Measurements from ENCODE around the gene DNM2. TPM values are rescaled to one million over a fixed set of nuclear protein-coding genes. Genes with fewer than 3 reads are reported as not detected.
"Not testable (repeated sequence)": the region's sequence is repeated elsewhere in the genome, so short reads cannot be mapped to it uniquely, and the experiment has no call there.

DNM2 gene
- total RNA-seq, 1 experiment from 2014 or later, result 131 TPM

DNA sequence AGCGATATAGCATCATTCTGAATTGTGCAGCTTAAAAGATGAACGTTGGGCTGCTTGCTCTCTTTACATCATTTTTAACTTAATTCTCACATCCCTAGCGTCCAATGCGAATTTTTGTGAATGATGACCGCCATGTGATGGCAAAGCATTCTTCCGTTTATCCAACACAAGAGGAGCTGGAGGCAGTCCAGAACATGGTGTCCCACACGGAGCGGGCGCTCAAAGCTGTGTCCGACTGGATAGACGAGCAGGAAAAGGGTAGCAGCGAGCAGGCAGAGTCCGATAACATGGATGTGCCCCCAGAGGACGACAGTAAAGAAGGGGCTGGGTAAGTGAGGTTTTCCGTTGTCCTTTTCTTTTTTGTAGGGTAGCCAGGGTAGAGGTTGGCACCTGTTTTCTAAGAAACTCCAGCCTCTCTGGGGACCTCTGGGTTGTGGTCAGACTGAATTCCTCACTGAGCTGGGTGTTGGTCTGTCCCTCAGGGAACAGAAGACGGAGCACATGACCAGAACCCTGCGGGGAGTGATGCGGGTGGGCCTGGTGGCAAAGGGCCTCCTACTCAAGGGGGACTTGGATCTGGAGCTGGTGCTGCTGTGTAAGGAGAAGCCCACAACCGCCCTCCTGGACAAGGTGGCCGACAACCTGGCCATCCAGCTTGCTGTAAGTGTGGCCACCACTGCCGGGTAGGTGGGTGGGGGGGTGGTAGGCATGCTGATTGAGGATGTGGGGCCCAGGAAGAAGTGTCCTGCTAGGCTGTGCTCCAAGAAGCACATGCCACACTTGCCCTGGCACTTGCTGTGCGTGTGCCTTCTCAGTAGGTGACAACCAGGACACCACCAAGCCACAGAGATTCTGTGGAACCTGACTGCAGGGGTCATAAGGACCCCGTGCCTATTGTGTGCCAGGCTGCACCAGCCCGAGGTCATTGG is 46.7 kb upstream of the DNM2 start:
- Mint-ChIP-seq H3K27ac (peak overlapping the region; percentile 42), H3K9me3 (no peaks in the 10 kb centered on the region), H3K4me3 (no peak overlapping the region), H3K36me3 (peaks cover 77% of the 10 kb centered on the region), H3K27me3 (ENCODE audit: low read depth) (no peaks in the 10 kb centered on the region), H3K4me1 (0 out of 2 replicates have a peak, but pooled peaks cover 4% of the 10 kb centered on the region)
- ChIA-PET CTCF (interaction anchor here (1.1 to 1.6 kb wide), 2 partner anchors 28 to 130 kb away, joined by 3 to 4 read pairs; no protein-coding TSS in a partner anchor), POLR2A (no interaction called here)
- ATAC-seq (no peak), DNase-seq (ENCODE audit: low spot score) (no peak)
- no peak for TF ChIP-seq FOXP4 (CRISPR knock-in tag; IDR thresholded peaks at IDR 0.05)

- DNase-seq (ENCODE audit: low spot score); H3K4me3 Mint-ChIP-seq; H3K27me3 Mint-ChIP-seq (ENCODE audit: low read depth); ATAC-seq; H3K9me3 Mint-ChIP-seq; H3K27ac Mint-ChIP-seq; POLR2A ChIA-PET; H3K4me1 Mint-ChIP-seq: not testable (repeated sequence)
- H3K36me3 Mint-ChIP-seq, result peaks cover 74% of the 10 kb centered on the region
- CTCF ChIA-PET, result interaction anchor here (0.7 to 1.6 kb wide), 4 partner anchors 28 to 130 kb away, joined by 3 to 6 read pairs (median 4); no protein-coding TSS in a partner anchor
Measured at GRCh38 chr19:10671922-10672321, 46.0 kb upstream of the DNM2 start.

DNA sequence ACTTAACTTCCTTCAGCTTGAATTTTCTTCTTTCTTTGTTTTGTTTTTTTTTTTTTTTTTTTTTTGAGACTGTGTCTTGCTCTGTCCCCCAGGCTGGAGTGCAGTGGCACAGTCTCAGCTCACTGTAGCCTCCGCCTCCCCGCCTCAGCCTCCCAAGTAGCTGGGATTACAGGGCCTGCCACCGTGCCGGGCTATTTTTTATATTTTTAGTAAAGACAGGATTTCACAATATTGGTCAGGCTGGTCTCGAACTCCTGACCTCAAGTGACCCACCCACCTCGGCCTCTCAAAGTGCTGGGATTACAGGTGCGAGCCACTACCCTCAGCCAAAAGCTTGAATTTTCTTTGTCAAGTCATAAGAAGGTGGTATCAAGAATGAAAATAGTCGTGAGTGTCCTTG is 42.7 kb upstream of the DNM2 start:
- H3K9me3 Mint-ChIP-seq; DNase-seq (ENCODE audit: low spot score); H3K27ac Mint-ChIP-seq; ATAC-seq; H3K4me1 Mint-ChIP-seq; H3K4me3 Mint-ChIP-seq; H3K27me3 Mint-ChIP-seq (ENCODE audit: low read depth); POLR2A ChIA-PET: not testable (repeated sequence)
- peaks cover 90% of the 10 kb centered on the region for H3K36me3 Mint-ChIP-seq
- CTCF ChIA-PET, result interaction anchor here (1.3 to 1.4 kb wide), 3 partner anchors 24 to 94 kb away, joined by 3 to 6 read pairs (median 3); partner anchors contain the start of gene QTRT1

- POLR2A ChIA-PET, result interaction anchor here (0.5 kb wide), 1 partner anchor 19 kb away, joined by 3 read pairs; no protein-coding TSS in a partner anchor
- H3K4me1 Mint-ChIP-seq, result no peaks in the 10 kb centered on the region
- H3K27ac Mint-ChIP-seq, result no peak overlapping the region
- CTCF ChIA-PET, result no interaction called here
- peaks cover 91% of the 10 kb centered on the region for H3K36me3 Mint-ChIP-seq
- no peak for TF ChIP-seq EMX1 (CRISPR knock-in tag; IDR thresholded peaks at IDR 0.05)
- TF ChIP-seq E2F4 (CRISPR knock-in tag; IDR thresholded peaks at IDR 0.05; ENCODE audit: borderline replicate concordance, low read depth), result no peak
- no peak for TF ChIP-seq HMGXB4 (CRISPR knock-in tag; IDR thresholded peaks at IDR 0.05)
- TF ChIP-seq ZNF138 (CRISPR knock-in tag; conservative IDR thresholded peaks at IDR 0.05), result no peak
- TF ChIP-seq, protein P1, sequence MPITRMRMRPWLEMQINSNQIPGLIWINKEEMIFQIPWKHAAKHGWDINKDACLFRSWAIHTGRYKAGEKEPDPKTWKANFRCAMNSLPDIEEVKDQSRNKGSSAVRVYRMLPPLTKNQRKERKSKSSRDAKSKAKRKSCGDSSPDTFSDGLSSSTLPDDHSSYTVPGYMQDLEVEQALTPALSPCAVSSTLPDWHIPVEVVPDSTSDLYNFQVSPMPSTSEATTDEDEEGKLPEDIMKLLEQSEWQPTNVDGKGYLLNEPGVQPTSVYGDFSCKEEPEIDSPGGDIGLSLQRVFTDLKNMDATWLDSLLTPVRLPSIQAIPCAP (CRISPR knock-in tag; IDR thresholded peaks at IDR 0.05), result no peak
- no peak for TF ChIP-seq AR (CRISPR knock-in tag; IDR thresholded peaks at IDR 0.05)
- TF ChIP-seq, protein P2, sequence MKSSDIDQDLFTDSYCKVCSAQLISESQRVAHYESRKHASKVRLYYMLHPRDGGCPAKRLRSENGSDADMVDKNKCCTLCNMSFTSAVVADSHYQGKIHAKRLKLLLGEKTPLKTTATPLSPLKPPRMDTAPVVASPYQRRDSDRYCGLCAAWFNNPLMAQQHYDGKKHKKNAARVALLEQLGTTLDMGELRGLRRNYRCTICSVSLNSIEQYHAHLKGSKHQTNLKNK (CRISPR knock-in tag; IDR thresholded peaks at IDR 0.05), result no peak
- TF ChIP-seq MXD4 (CRISPR knock-in tag; IDR thresholded peaks at IDR 0.05; ENCODE audit: borderline replicate concordance), result no peak
- TF ChIP-seq JUN (CRISPR knock-in tag; IDR thresholded peaks at IDR 0.05), result no peak
- no peak for DNase-seq (ENCODE audit: low spot score)
- no peaks in the 10 kb centered on the region for H3K9me3 Mint-ChIP-seq
- H3K4me3 Mint-ChIP-seq, result no peak overlapping the region
- no peak for ATAC-seq
- no peaks in the 10 kb centered on the region for H3K27me3 Mint-ChIP-seq (ENCODE audit: low read depth)
Measured at GRCh38 chr19:10677751-10678150, 40.1 kb upstream of the DNM2 start.

All from WTC11 (cell line).